Retina (tissue), 1 donor: ENCODE data around the gene AGPS.
A peak's percentile ranks its signal among the peaks of the same experiment; 100 is the strongest.

Experiments used
- DNase-seq: peaks from one replicate; pipeline ENCODE4 v3.0.0-alpha.2; 2016

AGPS gene

DNA sequence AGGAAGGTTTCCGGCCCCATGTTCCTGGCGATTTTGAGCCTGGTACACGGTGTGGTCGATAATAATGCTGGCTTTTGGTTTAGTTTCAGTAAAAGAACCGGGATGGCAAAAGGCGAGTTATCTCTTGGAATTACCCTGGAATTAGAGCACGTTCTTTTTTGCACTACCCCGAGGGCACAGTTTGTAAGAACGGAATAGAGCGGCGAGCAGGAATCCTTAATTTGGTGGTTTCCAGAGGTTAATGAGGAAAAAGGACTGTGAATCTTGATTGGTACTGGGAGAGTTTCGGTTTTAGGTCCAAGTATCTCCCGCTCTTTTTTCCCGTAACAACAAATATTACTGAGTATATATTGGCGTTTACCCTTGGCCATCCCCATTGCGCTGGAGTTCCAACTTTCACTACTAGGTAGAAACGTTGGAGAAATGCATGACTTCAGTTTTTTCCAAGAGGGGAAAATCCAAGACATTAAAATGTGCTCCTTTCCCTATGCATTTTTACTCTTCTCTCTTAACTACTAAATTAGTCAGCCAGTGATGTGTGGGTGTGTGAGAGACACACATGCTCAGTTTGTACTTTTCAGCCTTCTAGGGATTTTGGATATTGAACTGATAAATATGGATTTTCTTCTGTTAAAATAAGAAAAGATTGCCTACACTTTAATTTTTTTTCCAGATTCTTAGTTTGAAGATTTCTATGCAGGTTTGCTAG is 160.8 kb downstream of the AGPS start:
- DNase-seq = no peak

DNA sequence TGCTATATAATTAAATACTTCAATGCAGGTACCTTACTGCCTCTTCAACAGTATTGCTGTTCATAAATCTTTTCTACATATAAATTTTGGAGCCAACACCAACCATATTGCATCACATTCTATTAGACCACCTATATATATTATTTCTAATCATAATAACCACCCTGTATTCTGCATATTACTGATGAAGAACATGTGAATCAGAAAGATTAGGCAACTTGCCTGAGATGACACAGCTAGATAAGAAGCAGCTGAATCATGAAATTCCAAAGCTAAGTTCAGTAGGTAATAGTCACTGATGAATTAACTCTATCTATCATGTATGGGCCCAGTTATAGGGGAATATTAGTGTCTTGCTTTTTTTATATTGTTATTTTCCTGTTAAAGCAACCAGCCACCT is 161.8 kb downstream of the AGPS start:
- no peak for DNase-seq

DNA sequence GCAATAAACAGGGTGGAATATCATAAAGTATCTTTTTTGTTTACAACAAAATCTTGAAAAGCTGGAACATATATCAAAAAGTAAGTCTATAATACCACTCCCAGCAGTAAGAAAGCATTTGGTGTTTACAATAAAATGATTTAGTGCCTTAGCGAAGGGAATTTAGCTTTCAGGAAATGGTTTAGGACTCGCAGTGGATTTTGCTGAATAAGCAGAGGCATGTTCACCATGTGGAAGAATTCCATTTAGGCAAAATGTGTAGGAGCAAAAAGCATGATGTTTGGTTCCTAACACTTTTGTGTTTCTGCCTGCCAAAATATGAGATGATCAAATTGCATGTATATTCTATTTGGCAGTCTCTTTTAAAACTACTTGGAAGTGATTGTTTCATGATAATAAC is 163.6 kb downstream of the AGPS start:
- DNase-seq = no peak

DNA sequence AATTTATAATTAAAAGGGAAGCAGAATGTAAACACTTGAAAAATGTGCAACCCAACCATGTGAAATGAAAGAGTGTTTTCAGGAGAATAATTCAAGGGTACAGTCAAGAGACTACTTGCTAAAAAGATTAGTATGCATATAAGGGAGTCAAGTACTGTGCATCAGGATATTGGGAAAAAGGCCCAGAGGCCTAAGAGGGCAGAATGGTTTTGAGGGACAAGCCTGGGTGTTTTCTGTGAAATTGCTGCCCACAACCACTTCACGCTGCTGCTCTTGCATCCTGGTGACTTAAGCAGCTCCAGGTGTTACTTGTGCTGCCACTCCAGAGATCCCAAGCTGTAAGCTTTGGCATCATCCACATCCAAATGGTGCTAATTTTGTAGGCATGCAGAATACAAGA is 165.2 kb downstream of the AGPS start:
- DNase-seq = no peak

DNA sequence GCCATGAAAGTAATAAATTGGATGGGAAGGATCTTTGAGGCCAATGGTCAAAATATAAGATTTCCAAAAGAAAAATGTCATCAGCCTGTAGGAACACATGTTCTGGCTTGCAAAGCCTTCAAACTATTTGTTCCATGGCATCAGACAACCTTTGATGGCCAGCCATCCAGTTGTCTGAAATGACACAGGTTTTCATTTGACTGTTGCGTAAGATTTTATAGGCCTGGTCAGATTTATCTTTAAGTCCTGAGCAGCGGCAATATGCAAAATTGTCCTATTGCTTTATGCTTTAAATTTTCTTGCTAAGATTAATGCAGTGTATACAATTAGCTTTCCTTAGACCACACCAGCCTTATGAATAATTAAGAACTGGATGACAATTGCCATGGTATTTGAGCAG is 167.1 kb downstream of the AGPS start:
- DNase-seq = no peak

DNA sequence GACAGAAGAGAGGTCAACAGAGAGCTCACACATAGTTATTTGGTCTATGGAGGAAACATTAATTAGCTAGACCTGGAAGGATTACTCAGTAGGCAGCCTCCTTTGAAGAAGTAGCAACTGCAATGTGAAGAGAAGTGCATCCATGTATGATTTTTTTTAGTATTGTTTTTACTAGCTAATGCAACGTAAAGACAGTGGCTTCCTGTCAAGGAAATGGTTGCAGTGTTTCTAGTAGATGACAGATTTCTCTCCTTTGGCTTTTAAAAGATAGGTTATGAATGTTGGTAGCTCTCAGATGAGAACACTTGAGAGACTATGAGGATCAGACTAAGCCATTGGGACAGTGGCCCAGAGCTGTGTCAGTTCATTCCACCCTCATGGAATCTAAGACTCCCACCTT is 175.8 kb downstream of the AGPS start:
- DNase-seq = no peak

DNA sequence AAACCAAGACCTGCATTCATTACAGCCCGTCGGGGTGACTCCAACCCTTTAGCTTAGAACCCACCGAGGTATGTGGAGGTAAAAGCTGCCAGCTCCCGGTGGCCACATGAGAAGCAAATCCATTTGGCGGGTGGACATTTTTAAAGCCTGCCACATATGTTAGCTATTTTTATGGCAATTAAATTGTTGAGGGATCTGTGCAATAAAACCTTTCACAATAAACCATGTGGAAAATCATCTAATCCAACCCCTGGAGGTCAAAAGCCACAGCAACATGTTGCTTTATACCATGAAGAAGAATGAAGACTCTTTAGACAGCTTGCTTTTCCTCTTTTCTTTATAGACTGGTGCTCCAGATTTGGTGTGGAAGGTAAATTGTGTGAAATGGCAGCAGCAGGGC is 176.3 kb downstream of the AGPS start:
- DNase-seq = no peak

DNA sequence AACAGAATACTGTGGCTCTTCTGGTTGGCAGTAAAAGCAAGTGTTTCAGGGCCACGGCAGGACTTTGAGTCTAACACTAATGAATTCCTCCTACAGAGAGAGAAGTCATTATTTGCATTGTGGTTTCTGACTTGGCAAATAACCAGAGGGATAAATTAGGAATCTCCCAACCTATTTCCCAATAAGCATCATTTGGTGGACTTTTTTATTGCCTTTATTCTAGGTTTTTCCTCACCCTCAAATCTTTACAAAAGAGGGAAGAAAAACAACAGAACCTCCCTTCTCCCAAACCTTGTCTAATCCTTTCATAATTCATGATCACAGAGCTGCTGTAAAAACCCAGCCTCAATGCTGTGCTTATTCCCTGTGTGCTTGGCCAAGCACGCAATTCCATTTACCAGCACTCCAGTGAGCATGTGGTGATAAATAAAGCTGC is 179.7 kb downstream of the AGPS start:
- DNase-seq = peak; percentile 67

DNA sequence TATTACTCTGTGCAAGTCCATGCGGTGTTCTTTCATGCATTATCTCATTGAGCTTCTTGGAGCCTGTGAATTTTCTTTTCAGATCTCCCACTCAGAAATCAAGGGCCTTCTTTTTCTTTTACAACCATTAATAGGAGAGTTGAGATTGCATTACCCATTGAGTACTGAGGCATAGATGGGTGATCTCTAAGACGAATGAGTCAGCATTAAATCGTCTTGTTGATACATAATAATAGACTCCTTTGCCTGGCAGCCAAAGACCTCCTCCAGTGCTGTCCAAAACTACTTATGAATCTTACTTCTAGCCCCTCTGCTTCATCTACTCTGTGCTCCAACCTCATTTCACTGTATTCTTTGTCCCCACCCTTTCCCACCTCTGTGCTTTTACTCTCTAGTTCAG is 180.5 kb downstream of the AGPS start:
- no peak for DNase-seq

DNA sequence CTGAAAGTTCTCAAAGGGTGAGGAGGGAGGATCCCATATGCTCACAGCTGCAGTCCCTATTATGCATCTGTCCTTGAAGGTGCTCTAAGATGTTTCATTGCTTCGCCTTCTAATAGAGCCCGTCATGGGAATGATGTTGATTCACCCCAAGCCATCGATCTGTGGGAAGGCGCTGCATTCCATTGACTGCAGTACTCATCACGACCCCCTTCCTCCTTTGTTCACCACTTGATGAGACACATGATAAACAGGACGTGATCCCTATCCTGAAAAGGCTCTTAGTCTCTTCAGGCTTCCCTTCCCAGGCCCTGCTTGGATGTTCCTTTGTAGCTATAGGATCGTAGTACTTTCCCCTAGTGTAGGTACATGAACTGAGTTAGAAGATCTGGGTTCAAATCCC is 181.8 kb downstream of the AGPS start:
- DNase-seq = no peak

DNA sequence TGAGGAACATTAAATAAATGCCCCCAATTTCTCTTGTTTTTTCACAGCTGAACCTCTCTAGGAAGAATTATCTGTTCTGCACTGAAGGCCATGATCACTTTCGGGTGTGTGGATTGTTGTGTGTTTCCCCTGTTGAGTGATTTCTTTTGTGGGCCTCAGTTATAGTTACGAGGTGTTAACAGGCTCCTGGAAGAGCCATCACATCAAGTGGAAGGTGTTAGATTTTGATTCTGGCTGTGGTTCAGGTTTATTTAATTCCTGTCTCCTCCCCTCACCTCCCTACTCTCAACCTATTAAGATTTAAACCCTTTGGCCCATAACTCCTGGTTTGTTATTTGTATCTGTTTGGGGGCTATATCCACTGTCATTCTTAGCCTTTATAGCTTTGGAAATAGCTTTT is 182.8 kb downstream of the AGPS start:
- DNase-seq = no peak

DNA sequence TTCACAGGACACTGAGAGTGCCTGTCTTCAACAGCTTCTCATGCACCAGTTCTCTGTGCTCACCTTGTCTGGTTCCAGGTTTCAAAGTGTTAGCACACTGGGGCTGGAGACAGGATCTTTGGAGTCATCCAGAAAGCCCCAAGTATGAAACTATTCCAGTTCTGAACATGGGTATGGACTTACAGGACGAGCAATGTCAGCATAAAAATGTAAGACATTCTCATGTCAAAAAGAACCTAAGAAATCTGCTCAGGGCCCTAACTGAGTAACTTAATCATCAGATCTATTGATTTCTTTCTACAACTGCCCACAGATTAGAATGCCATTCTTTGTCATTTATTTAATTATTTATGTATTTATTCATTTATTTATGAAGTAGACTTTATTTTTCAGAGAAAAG is 184.5 kb downstream of the AGPS start:
- no peak for DNase-seq

DNA sequence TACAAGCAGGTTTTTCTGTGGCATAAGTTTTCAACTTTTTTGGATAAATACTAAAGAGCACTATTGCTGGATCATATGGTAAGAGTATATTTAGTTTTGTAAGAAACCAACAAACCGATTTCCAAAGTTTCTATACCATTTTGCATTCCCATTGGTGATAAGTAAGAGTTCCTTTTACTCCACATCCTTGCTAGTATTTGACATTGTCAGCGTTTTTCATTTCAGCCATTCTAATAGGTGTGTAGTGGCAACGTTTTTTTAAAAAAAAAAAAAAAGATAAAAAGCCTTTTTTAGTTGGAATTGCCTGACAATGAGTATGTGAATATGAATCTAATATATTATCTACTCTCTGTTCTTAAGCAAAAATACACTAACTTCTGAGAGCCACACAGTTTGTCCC is 185.9 kb downstream of the AGPS start:
- DNase-seq = no peak

DNA sequence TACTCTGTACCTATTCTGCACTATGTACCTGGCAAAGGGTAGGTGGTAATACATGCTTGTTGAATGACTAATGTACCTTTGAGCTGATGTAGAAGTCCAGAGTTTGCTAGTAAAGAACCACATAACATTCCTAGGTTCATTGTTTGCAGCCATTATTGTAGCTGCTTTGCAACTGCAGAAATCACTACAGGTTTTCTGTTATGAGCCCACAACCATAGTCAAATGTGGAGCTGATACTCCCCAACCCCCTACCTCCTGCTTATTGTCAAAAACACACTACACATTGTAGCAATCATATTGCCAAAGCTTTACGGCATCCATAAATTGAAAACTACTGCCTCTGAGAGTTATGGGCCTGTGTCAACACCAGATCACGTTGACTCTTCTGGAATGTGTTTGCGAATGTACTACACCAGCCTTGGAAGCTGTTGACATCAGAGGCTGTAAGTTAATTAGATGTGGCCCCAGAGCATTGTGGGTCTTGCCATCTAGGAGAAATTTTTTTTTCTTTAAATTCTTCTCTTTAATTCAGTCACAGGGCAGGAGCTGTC is 187.0 kb downstream of the AGPS start:
- no peak for DNase-seq

DNA sequence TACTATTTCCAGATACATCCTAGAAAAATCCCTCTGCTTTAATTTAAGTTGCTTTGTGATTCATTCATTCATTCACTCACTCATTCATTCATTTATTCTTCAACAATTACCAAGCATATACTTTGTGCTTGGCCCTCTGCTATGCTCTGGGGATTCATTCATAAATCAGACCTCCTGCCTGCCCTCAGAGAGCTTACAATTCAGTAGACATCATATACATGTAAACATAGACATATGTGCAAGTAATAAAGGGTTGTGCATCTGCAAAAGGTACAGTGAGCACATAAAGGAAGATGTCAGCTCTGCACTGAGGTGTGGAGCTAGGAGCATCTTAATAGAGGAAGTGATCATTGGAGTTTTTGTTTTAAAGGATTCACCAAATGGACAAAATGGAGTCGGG is 189.4 kb downstream of the AGPS start:
- no peak for DNase-seq

DNA sequence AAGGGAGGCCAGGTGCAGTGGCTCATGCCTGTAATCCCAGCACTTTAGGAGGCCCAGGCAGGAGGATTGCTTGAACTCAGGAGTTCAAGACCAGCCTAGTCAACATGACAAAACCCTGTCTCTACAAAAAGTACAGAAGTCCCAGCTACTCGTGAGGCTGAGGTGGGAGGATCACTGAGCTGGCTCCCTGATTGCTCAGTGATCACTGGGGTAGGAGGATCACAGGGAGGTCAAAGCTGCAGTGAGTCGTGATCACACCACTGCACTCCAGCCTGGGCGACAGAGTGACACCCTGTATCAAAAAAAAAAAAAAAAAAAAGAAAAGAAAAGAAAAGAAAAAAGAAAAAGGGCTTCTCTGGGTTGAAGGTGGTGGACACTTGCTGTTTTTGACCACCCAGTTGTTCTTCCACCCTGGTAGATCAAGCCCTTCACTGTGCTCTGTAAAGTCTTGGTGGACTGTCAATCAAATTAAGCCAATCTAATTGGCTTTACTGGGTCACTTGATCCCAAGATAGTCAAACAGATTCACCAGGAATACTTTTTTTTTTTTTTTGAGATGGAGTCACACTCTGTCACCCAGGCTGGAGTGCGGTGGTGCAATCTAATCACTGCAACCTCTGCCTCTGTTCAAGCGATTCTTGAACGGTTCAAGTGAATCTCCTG is 191.6 kb downstream of the AGPS start:
- DNase-seq = no peak

DNA sequence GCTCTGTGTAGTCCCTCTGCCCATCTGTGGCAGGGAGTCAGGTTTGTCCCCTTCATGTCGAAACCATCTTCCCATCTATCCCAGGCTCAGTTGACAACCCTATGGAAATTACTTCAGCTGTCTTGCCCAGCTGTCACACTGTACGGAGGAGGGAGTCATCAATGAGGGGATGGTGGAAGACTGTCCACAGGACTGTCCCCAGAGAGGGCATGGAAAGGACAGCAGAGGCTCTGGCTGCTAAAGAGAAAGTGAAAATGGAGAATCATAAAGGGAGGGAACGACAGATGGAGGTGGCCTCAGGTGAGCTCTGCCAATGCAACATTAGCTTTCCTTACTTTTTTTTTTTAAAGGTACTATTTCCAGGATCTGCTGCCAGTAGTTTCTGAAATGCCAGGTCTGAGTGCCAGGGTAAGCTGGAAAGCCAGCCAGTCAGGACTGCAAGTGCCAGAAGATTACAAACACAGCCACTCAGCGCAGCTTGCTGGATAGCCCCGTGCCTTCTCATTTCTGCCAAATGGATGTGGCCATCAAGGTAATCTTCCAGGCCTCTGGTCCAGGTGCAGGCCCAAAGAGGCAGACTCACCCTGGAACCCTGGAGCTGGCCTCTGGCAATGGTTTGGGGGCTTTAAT is 192.8 kb downstream of the AGPS start:
- DNase-seq = peak; percentile 29

DNA sequence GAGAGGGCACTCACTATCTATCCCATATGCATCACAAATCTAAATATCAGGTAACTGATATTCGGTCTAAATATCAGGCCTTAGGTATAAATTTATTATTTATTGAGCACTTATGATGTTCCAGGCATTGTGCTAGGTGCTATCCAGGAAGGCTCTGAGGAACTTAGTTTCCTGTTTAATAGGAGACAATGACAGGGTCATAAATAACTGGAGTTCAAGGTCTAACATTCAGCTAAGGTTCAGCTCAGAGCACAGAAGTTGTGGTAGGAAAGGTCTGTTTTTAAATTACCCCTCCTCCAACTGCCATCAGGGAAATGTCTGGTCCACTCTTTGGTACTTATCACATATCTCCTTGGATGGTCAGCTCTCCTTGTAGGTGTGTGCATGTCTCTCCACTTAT is 193.6 kb downstream of the AGPS start:
- DNase-seq = no peak

DNA sequence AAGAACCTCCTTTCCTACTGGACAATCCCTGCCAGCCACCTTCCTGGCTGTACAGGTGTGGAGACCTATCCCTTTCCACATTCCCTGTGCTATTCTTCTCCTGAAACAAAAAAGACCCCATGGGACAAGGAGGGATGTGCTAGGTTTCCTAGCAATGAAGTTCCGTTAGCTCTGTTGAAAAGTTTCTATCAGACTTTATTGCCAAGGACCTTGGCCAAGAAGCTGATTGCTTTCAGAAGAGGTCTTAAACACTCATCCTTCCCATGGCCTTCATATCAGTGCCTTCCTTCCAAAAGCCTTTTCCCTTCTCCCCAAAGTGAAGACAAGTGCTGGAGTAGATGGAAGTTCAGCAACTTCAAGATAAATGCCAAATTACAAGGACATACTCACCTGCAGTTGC is 194.8 kb downstream of the AGPS start:
- no peak for DNase-seq

DNA sequence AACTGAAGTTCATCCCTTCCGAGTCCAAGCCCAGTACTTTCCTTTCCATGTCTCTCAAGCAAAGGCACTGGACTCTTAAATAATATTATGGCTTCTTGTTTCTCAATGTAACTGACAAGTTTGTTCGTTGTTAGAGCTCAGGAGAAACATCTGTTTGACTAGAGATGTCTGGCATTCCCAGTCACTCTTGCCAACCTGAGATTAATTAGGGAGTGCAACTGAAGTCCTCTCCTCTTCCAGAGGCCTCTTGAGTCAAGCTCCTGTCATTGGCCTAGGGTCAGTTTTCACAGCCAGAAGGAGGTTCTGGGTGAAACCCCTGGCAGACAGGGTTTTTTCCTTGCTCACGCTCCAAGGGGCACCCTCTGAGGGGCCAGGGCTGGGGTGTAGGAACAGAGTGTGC is 196.1 kb downstream of the AGPS start:
- no peak for DNase-seq

DNA sequence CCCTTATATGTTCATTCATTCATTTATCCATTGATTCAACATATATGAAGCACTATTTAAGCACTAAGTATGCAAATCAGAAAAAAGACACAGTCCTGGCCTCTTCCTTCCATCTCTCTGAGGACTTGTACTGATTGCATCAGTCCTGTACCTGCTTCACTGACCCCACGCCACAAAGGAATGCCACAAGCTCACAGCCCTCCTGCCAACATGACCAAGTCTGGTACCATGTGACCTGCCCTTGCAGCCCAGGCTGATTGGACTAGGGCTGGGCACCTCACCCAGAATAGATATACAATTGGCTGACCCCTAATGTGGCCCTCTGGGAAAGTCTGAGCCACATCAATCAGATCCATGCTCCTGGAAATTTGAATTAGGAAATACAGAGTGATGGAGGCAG is 196.6 kb downstream of the AGPS start:
- no peak for DNase-seq

DNA sequence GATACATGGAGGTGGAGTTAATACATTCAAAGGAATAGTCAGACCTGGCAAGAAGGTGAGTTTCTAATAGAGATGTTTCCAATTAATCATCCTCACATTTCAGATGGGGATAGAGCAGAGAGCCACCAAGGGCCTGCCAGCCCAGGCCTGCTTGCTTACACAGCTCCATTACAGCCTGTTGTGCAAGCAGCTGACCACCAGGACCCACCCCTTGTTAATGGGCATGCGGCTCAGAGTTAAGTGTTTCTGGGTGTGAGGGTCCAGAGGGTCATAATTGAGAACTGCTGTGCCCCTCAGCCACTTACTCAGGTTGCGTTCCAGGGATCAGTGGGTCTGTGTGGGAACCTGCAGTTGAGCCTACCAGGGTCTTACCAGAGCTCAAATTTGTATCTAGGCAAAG is 199.8 kb downstream of the AGPS start:
- DNase-seq = no peak

DNA sequence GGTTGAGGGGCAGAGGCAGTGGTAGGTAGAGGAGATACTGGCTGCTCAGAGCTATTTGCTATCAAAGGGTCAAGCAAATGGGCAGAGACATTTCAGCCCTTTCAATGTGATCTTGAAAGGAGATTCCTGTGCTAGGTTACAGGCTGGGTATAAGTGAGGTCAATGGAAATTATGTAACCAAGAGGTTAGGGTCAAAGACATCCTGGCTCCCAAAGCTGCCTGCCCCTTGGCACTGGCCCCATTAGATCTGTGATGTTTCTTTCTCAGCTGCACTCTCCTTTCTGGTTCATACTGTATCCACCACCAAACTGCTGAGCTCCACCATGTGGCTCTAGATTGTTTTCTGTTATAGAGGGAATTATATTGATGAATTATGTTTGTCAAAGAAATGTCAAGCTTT is 200.4 kb downstream of the AGPS start:
- DNase-seq = no peak

DNA sequence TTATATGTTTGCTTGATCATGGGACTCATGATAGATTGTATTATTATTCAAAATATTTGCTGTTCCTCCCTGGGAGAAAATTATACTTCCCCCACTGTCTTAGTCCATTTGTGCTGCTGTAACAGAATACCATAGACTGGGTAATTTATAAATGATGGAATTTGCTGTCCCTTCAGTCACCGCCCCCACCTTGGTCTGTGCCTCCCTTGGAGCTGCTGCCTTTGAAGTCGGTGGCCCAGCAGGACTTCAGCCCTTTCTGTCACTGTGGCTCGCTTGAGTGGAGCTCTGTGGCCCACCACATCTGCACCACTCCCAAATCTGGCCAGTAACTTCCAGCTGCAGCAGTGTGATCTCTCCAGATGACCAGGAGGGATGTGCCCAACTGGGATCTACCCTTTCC is 200.8 kb downstream of the AGPS start:
- DNase-seq = no peak
